22Rv1 (cell line): ENCODE measurements around the gene TMBIM6.

ENCODE experiments used
- CTCF ChIP-seq: fragments of 450-650 bp; IDR thresholded peaks from 2 replicates; pipeline ENCODE4 v1.5.1; 2017; ENCODE audit warnings: mild to moderate bottlenecking
- ZFX ChIP-seq: fragments of 450-650 bp; IDR thresholded peaks from 2 replicates; pipeline ENCODE4 v1.6.1; 2017; ENCODE audit warnings: antibody characterized with exemption, borderline replicate concordance

- TF ChIP-seq CTCF: peak; percentile 100
- no peak for TF ChIP-seq ZFX
Observed at GRCh38 chr12:49740930-49741881, at the start of gene TMBIM6.
